ENCODE data around the gene CACNA2D2. TPM values are rescaled to one million over a fixed set of nuclear protein-coding genes. Genes with fewer than 3 reads are reported as not detected.

The CACNA2D2 gene
- total RNA-seq, 1 experiment from 2014 or later: 27.7 TPM

- Histone ChIP-seq H4K91ac (ENCODE audit: insufficient read length, low read depth, low read length) (no peak within 1 kb of the TSS), H3K4ac (ENCODE audit: low read depth, low read length) (no peak within 1 kb of the TSS), H2BK12ac (ENCODE audit: insufficient read length, low read depth, low read length) (no peak within 1 kb of the TSS), H3K27me3 (ENCODE audit: insufficient read depth, low read length) (no peaks in the 10 kb centered on the region), H4K5ac (ENCODE audit: insufficient read length, low read depth, low read length) (no peak within 1 kb of the TSS), H2AFZ (ENCODE audit: low read length) (no peak within 1 kb of the TSS), H2BK15ac (ENCODE audit: low read depth, low read length) (no peak within 1 kb of the TSS), H3K4me2 (ENCODE audit: insufficient read depth, insufficient read length, low read length) (peak within 1 kb of the TSS; percentile 37), H3T11ph (ENCODE audit: low read length) (no peak within 1 kb of the TSS), H2BK20ac (ENCODE audit: low read depth, low read length, poor library complexity, severe bottlenecking) (no peak within 1 kb of the TSS), H2BK120ac (ENCODE audit: low read depth, low read length, poor library complexity, severe bottlenecking) (no peak within 1 kb of the TSS), H3K14ac (ENCODE audit: insufficient read depth, low read length) (peak within 1 kb of the TSS; percentile 36; the same call in 1 of the 2 replicates), H4K8ac (replicated peaks; ENCODE audit: insufficient read length, low read depth, low read length) (no peak within 1 kb of the TSS), H3K23me2 (ENCODE audit: insufficient read length, low read depth, low read length, poor library complexity, severe bottlenecking) (peaks cover 19% of the 10 kb centered on the region), H3K27ac (ENCODE audit: insufficient read length, low read depth, low read length) (no peak within 1 kb of the TSS), H3K79me2 (ENCODE audit: insufficient read depth, low read length) (peaks cover 8% of the 10 kb centered on the region; the same call in 1 of the 2 replicates), H3K4me1 (ENCODE audit: insufficient read depth, low read length) (peaks cover 6% of the 10 kb centered on the region; the same call in 1 of the 2 replicates), H3K9me3 (ENCODE audit: control insufficient read depth, low read depth, low read length) (no peaks in the 10 kb centered on the region), H3K18ac (ENCODE audit: insufficient read length, low read depth, low read length) (peak within 1 kb of the TSS; percentile 41), H2AK5ac (ENCODE audit: insufficient read length, low read length) (no peak within 1 kb of the TSS), H3K56ac (ENCODE audit: insufficient read length, low read depth, low read length) (no peak within 1 kb of the TSS), H3K79me1 (ENCODE audit: insufficient read depth, low read depth, low read length, poor library complexity, severe bottlenecking) (peaks cover 4% of the 10 kb centered on the region), H3K9ac (ENCODE audit: extremely low read depth, insufficient read length, low read length) (peak within 1 kb of the TSS; percentile 87), H3K23ac (ENCODE audit: insufficient read length, low read depth, low read length) (no peak within 1 kb of the TSS), H4K20me1 (ENCODE audit: control insufficient read depth, insufficient read depth, insufficient read length) (no peaks in the 10 kb centered on the region), H2BK5ac (ENCODE audit: insufficient read length, low read length) (no peak within 1 kb of the TSS)
- peak within 1 kb of the TSS; percentile 85 to 90 for H3K4me3 Mint-ChIP-seq
- TF ChIP-seq CTCF (conservative IDR thresholded peaks at IDR 0.05): no peak
- H3K4me1 Mint-ChIP-seq: peaks cover 22 to 50% of the 10 kb centered on the region in 2 experiments
- no peaks in the 10 kb centered on the region for H3K9me3 Mint-ChIP-seq
- no peaks in the 10 kb centered on the region for H3K27me3 Mint-ChIP-seq (ENCODE audit: low read depth)
- peak within 1 kb of the TSS; percentile 98 to 100 (median 99) for H3K27ac Mint-ChIP-seq
- H3K36me3 Mint-ChIP-seq (ENCODE audit: insufficient read depth in 1 of 3, low read depth in 3 of 3): peaks cover 31 to 49% (median 37%) of the 10 kb centered on the region in 3 experiments
- DNase-seq: peak; percentile 67
- WGBS (ENCODE audit: extremely low coverage, insufficient read length, low lambda C conversion rate): no CpG with 5 or more reads among the region's 31 CpGs
Observed at GRCh38 chr3:50322386-50323091, 180.9 kb downstream of the CACNA2D2 start, which contains the start of gene HYAL2. TSS of gene HYAL2 (minus strand) at chr3:50322745. CDS start at chr3:50320489, 2,256 bp downstream.
